Right lobe of liver (tissue), 6 donors: Measurements from ENCODE around the gene LHX4. TPM values are rescaled to one million over a fixed set of nuclear protein-coding genes. Genes with fewer than 3 reads are reported as not detected.

ENCODE experiments used
- ATAC-seq, 4 donors: fragments of 200-7000 bp; cut with Tn5 transposase; one replicate each; pipeline ENCODE4 v1.9.1; 2020; ENCODE audit warnings: mild to moderate bottlenecking in 4 of 4, moderate library complexity in 4 of 4
- DNase-seq, 3 donors: peaks; one replicate each; pipeline ENCODE4 v3.0.0-alpha.2; 2020
- H3K27ac ChIP-seq, 3 donors: fragments of 200-600 bp; one replicate each; pipeline ENCODE4 v1.8.0; 2022
- H3K27me3 ChIP-seq, 2 donors: fragments of 200-600 bp; one replicate each; pipeline ENCODE4 v1.8.0; 2022
- H3K36me3 ChIP-seq, 4 donors: fragments of 200-600 bp; sonication (generic) in 1 of 4; one replicate each; pipeline versions ENCODE4 v1.5.1 to v1.8.0; 2017 to 2022; ENCODE audit warnings: control low read depth in 1 of 4
- H3K4me1 ChIP-seq, 4 donors: fragments of 200-600 bp; sonication (generic) in 1 of 4; one replicate each; pipeline versions ENCODE4 v1.5.1 to v1.8.0; 2017 to 2022; ENCODE audit warnings: control low read depth in 1 of 4
- H3K4me3 ChIP-seq, 3 donors: fragments of 200-600 bp; one replicate each; pipeline ENCODE4 v1.8.0; 2022
- H3K9me3 ChIP-seq, 4 donors: fragments of 200-600 bp; sonication (generic) in 1 of 4; one replicate each; pipeline versions ENCODE4 v1.5.1 to v1.8.0; 2017 to 2022; ENCODE audit warnings: control low read depth in 1 of 4
- POLR2A ChIP-seq: fragments of 450-650 bp; IDR thresholded peaks from one replicate; pipeline ENCODE4 v1.6.1; 2017; ENCODE audit warnings: antibody characterized with exemption, mild to moderate bottlenecking
- WGBS: methylation state at CpG from one replicate; pipeline ENCODE4 v1.1.6; 2018; ENCODE audit warnings: low coverage, low lambda C conversion rate; ENCODE audit not compliant: insufficient coverage; ENCODE audit errors: missing lambda C conversion rate; 5-methylcytosine and 5-hydroxymethylcytosine counted together
- intact Hi-C, 2 donors: fragments of 100-400 bp; cut with DNase I; formaldehyde crosslinking; loops; one replicate each; pipeline versions ENCODE4 v1.11.2 to v1.14.1; 2022
- total RNA-seq, 6 experiments: library from RNA; depleted of rRNA in 2 of 6; stranded (reverse); fragments of >200 nt in 2 of 6; fragmentation: NEBNext Ultra II Directional in 3 of 6; extraction: Animal tissue kit (Norgen Biotek cat#: 25700) in 3 of 6; gene quantifications; one replicate each; pipeline versions ENCODE4 v1.1.0 to v1.2.4, GENCODE V29; 2016 to 2023
- TF ChIP-seq, protein P1 (sequence below), 4 donors: fragments of 200-600 bp in 3 of 4; fragments of 450-650 bp in 1 of 4; IDR thresholded peaks; one replicate each; pipeline versions ENCODE4 v1.5.1 to v1.8.0; 2016 to 2022; ENCODE audit warnings: antibody characterized with exemption in 4 of 4, mild to moderate bottlenecking in 2 of 4
- donor health status: DM: no; HTN: yes; CAD: no.
- donor health status: DM: no; HTN: no; CAD: no.
- donor health status: DM: no; HTN: no; CAD: no.
- donor health status: DM: no; HTN: yes; CAD: no.
- donor health status: DM: no; HTN: yes; CAD: no.

Gene LHX4
- total RNA-seq, 6 experiments from 2014 or later: not detected

- no peak overlapping the region for H3K27ac ChIP-seq
- no peaks in the 10 kb centered on the region for H3K36me3 ChIP-seq
- H3K9me3 ChIP-seq: no peaks in the 10 kb centered on the region
- intact Hi-C loops: no loop called here
- ATAC-seq (no peak), DNase-seq (no peak)
- WGBS: 83% methylated on average over 1 of the region's 5 CpGs
- no peaks in the 10 kb centered on the region for H3K4me1 ChIP-seq
- no peak overlapping the region for H3K4me3 ChIP-seq
- TF ChIP-seq POLR2A: no peak
- TF ChIP-seq, protein P1, sequence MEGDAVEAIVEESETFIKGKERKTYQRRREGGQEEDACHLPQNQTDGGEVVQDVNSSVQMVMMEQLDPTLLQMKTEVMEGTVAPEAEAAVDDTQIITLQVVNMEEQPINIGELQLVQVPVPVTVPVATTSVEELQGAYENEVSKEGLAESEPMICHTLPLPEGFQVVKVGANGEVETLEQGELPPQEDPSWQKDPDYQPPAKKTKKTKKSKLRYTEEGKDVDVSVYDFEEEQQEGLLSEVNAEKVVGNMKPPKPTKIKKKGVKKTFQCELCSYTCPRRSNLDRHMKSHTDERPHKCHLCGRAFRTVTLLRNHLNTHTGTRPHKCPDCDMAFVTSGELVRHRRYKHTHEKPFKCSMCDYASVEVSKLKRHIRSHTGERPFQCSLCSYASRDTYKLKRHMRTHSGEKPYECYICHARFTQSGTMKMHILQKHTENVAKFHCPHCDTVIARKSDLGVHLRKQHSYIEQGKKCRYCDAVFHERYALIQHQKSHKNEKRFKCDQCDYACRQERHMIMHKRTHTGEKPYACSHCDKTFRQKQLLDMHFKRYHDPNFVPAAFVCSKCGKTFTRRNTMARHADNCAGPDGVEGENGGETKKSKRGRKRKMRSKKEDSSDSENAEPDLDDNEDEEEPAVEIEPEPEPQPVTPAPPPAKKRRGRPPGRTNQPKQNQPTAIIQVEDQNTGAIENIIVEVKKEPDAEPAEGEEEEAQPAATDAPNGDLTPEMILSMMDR (IDR thresholded peaks at IDR 0.05): no peak
- no peaks in the 10 kb centered on the region for H3K27me3 ChIP-seq
These were observed 32.8 kb upstream of the LHX4 start for GRCh38 chr1:180197231-180197630.

GRCh38 chr1:180198196-180198595 is 31.9 kb upstream of the LHX4 start:
- no peaks in the 10 kb centered on the region for H3K9me3 ChIP-seq
- H3K4me1 ChIP-seq: no peaks in the 10 kb centered on the region
- no peak overlapping the region for H3K27ac ChIP-seq
- ATAC-seq: no peak
- no peaks in the 10 kb centered on the region for H3K36me3 ChIP-seq
- DNase-seq: no peak
- intact Hi-C loops: no loop called here
- 20% methylated on average over 1 of the region's 4 CpGs for WGBS
- no peak overlapping the region for H3K4me3 ChIP-seq
- H3K27me3 ChIP-seq: no peaks in the 10 kb centered on the region
- TF ChIP-seq, protein P1 (IDR thresholded peaks at IDR 0.05): no peak
- TF ChIP-seq POLR2A: no peak

DNA sequence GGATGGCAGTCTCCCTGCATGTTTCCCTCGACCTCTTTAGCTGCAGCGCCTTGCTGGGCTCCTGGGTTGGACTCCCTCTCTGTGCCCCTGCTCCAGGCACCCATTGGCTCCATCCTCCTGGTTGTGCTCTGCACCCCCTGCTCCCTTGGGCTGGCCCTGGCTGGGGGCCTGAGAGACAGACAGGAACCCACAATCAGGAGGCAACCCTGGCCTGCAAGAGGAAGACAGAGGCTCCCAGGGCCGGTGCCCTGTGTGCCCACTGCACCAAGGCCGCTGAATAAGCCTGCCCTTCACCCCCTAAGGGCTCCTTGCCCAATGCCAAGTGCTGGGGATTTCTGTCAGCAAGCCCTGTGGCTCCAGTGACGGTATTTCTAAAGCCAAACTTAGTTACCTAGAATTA is 31.5 kb upstream of the LHX4 start:
- ATAC-seq (no peak), DNase-seq (no peak)
- intact Hi-C loops: no loop called here

DNA sequence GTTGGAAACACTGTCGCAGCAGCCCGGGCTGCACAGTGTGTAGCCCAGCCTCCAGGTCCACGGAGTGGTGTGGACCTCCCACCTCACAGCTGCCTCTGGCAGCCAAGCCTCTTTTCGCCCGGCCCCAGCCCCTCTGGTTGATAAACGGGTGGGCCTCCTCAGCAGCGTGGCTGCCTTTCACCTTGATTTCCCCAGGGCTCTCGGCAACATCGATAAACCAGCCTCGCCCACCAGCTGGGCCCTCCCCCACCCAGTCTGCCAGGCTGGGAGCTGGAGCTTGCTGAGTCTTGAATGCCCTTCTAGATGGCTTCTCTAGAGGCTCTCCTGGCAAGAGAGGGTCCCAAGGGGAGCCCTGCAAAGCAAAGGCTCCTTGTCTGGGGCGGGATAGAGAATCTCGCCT is 31.0 kb upstream of the LHX4 start:
- intact Hi-C loops: no loop called here
- no peaks in the 10 kb centered on the region for H3K36me3 ChIP-seq
- no peaks in the 10 kb centered on the region for H3K27me3 ChIP-seq
- H3K4me1 ChIP-seq: no peaks in the 10 kb centered on the region
- H3K9me3 ChIP-seq: no peaks in the 10 kb centered on the region
- H3K27ac ChIP-seq: no peak overlapping the region
- TF ChIP-seq, protein P1 (IDR thresholded peaks at IDR 0.05): no peak
- TF ChIP-seq POLR2A: no peak
- DNase-seq (no peak), ATAC-seq (no peak)
- H3K4me3 ChIP-seq: no peak overlapping the region
- 100% methylated on average over 1 of the region's 12 CpGs for WGBS

More for the DNA sequence above, 31.5 kb upstream of the LHX4 start:
- no CpG with 5 or more reads among the region's 5 CpGs for WGBS
- Histone ChIP-seq H3K36me3 (no peaks in the 10 kb centered on the region), H3K27ac (no peak overlapping the region), H3K9me3 (no peaks in the 10 kb centered on the region), H3K4me3 (no peak overlapping the region), H3K27me3 (no peaks in the 10 kb centered on the region), H3K4me1 (no peaks in the 10 kb centered on the region)
- TF ChIP-seq, protein P1 (IDR thresholded peaks at IDR 0.05): no peak
- TF ChIP-seq POLR2A: no peak
